Heart left ventricle (tissue), 16 donors: ENCODE data around the gene HNRNPA3. TPM values are rescaled to one million over a fixed set of nuclear protein-coding genes. Genes with fewer than 3 reads are reported as not detected.
"Not testable (repeated sequence)": the region's sequence is repeated elsewhere in the genome, so short reads cannot be mapped to it uniquely, and the experiment has no call there.

Experiments used
- ATAC-seq, 4 donors: fragments of 200-7000 bp; cut with Tn5 transposase; one replicate each; pipeline ENCODE4 v1.9.1; 2020 to 2022; ENCODE audit warnings: moderate library complexity in 4 of 4, mild to moderate bottlenecking in 3 of 4, moderate number of reproducible peaks in 1 of 4
- DNase-seq, 5 donors: peaks; one replicate each; pipeline ENCODE4 v3.0.0-alpha.2; 2020
- H3K27ac ChIP-seq, 12 donors: fragments of 200-600 bp; sonication (generic) in 4 of 12; one replicate each; pipeline versions ENCODE4 v1.5.0 to v1.8.0; 2016 to 2022; ENCODE audit warnings: mild to moderate bottlenecking in 2 of 12
- H3K27me3 ChIP-seq, 9 donors: fragments of 200-600 bp; sonication (generic) in 2 of 9; one replicate each; pipeline versions ENCODE4 v1.5.1 to v1.8.0; 2016 to 2022; ENCODE audit warnings: mild to moderate bottlenecking in 3 of 9
- H3K36me3 ChIP-seq, 9 donors: fragments of 200-600 bp; sonication (generic) in 2 of 9; one replicate each; pipeline versions ENCODE4 v1.5.0 to v1.8.0; 2018 to 2022; ENCODE audit warnings: mild to moderate bottlenecking in 2 of 9
- H3K4me1 ChIP-seq, 12 donors: fragments of 200-600 bp; sonication (generic) in 4 of 12; one replicate each; pipeline versions ENCODE4 v1.5.0 to v1.8.0; 2016 to 2022; ENCODE audit warnings: mild to moderate bottlenecking in 3 of 12
- H3K4me3 ChIP-seq, 12 donors: fragments of 200-600 bp; sonication (generic) in 4 of 12; one replicate each; pipeline versions ENCODE4 v1.5.0 to v1.8.0; 2017 to 2022; ENCODE audit warnings: mild to moderate bottlenecking in 9 of 12, moderate library complexity in 4 of 12
- H3K9me3 ChIP-seq, 12 donors: fragments of 200-600 bp; sonication (generic) in 4 of 12; one replicate each; pipeline versions ENCODE4 v1.5.0 to v1.8.0; 2016 to 2022; ENCODE audit warnings: mild to moderate bottlenecking in 1 of 12
- POLR2A ChIP-seq, 2 donors: fragments of 450-650 bp; IDR thresholded peaks; one replicate each; pipeline ENCODE4 v1.6.1; 2017; ENCODE audit warnings: antibody characterized with exemption in 2 of 2, mild to moderate bottlenecking in 2 of 2, moderate library complexity in 2 of 2
- WGBS, 4 donors: extraction: QIAGEN DNeasy Blood & Tissue Kit in 2 of 4; methylation state at CpG; one replicate each; pipeline versions ENCODE4 v1.1.5 to v1.1.7; 2013 to 2018; 5-methylcytosine and 5-hydroxymethylcytosine counted together
- intact Hi-C, 10 donors: fragments of 100-400 bp; cut with DNase I; formaldehyde crosslinking; loops; one replicate each; pipeline versions ENCODE4 v1.11.1 to v1.14.2; 2022
- polyA plus RNA-seq, 2 donors: library from polyadenylated mRNA; stranded (reverse); fragments of 200-250 nt; gene quantifications; one replicate each; pipeline ENCODE4 v1.2.3, GENCODE V29; 2013
- total RNA-seq, 9 donors: library from RNA; depleted of rRNA in 2 of 9; stranded (reverse); fragments of >200 nt in 2 of 9; fragmentation: NEBNext Ultra II Directional in 3 of 9; extraction: Animal tissue kit (Norgen Biotek cat#: 25700) in 3 of 9; gene quantifications; one replicate each; pipeline versions ENCODE4 v1.1.0 to v1.2.4, GENCODE V29; 2016 to 2023
- TF ChIP-seq, protein P1 (sequence below), 12 donors: fragments of 200-600 bp; sonication (generic) in 4 of 12; IDR thresholded peaks; one replicate each; pipeline versions ENCODE4 v1.5.0 to v1.8.0; 2018 to 2022; ENCODE audit warnings: antibody characterized with exemption in 12 of 12, mild to moderate bottlenecking in 5 of 12
- donor health status: ischemic (EF 13 %, LVEDD 7.1; RV severe dilation, severe dysfunction).
- donor health status: healthy with polysubstance abuse.
- donor health status: DM: no; HTN: yes; CAD: no.
- donor health status: DM: no; HTN: no; CAD: no.
- donor health status: ischemic (EF 25% LVEDD 6.9; RV normal size, moderate dysfunction).
- donor health status: ischemic (EF 25% LVEDD 5.7; RV mildly dilated, moderate dysfunction).
- donor health status: healthy.
- donor health status: DM: yes; HTN: yes; CAD: no.
- donor health status: ischemic (EF 35%, LVEDD 5.7; RV mildly dilated, moderate dysfunction).
- donor health status: nonischemic (EF 11% LVEDD 7.7; RV severe dilation, severe dysfunction).
- donor health status: DM: yes; HTN: yes; CAD: no.
- donor health status: PGD.
- donor health status: ischemic (EF 29% LVEDD 5.4; RV normal size, mild dysfunction).
- donor health status: nonischemic (EF 23%, LVEDD 6.1; RV moderate dilation, normal function).

The HNRNPA3 gene
- total and polyA plus RNA-seq, 11 donors: 12.7 to 134 (median 73.3) TPM

DNA sequence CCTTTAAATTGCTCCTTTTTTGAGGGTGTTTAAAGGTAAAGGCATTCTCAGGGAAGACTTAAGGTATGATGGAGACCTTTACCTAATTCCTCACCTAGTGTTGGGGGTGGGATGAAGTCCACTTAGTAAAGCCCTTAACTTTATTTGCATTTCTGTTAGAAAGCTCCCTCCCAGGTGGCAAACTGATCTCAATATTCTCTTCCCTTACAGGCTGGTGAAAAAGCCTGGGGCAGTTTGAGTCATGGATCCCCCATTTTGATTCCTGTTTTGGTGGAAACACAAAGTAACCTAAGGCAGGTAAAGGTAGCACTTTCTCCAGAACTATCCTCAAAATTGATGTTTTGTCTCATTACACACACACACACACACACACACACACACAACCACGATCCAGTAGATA, 33.8 kb upstream of the HNRNPA3 start:
- H3K4me1 ChIP-seq: no peaks in the 10 kb centered on the region
- ATAC-seq: no peak
- no peaks in the 10 kb centered on the region for H3K27me3 ChIP-seq
- TF ChIP-seq POLR2A (IDR thresholded peaks at IDR 0.05): no peak
- intact Hi-C loops: no loop called here
- H3K4me3 ChIP-seq: no peak overlapping the region
- no peaks in the 10 kb centered on the region for H3K9me3 ChIP-seq
- 66 to 83% (median 74%) methylated on average over 1 of the region's 1 CpG for WGBS, 4 donors
- no peaks in the 10 kb centered on the region for H3K36me3 ChIP-seq
- DNase-seq: no peak
- H3K27ac ChIP-seq: no peak overlapping the region

- H3K4me3 ChIP-seq: no peak overlapping the region
- WGBS, 4 donors: 77 to 87% (median 85%) methylated on average over 2 of the region's 2 CpGs
- no peak overlapping the region for H3K27ac ChIP-seq
- no peaks in the 10 kb centered on the region for H3K4me1 ChIP-seq
- no peaks in the 10 kb centered on the region for H3K9me3 ChIP-seq
- ATAC-seq (no peak), DNase-seq (no peak)
- TF ChIP-seq, protein P1, sequence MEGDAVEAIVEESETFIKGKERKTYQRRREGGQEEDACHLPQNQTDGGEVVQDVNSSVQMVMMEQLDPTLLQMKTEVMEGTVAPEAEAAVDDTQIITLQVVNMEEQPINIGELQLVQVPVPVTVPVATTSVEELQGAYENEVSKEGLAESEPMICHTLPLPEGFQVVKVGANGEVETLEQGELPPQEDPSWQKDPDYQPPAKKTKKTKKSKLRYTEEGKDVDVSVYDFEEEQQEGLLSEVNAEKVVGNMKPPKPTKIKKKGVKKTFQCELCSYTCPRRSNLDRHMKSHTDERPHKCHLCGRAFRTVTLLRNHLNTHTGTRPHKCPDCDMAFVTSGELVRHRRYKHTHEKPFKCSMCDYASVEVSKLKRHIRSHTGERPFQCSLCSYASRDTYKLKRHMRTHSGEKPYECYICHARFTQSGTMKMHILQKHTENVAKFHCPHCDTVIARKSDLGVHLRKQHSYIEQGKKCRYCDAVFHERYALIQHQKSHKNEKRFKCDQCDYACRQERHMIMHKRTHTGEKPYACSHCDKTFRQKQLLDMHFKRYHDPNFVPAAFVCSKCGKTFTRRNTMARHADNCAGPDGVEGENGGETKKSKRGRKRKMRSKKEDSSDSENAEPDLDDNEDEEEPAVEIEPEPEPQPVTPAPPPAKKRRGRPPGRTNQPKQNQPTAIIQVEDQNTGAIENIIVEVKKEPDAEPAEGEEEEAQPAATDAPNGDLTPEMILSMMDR (IDR thresholded peaks at IDR 0.05): no peak
- no peak for TF ChIP-seq POLR2A (IDR thresholded peaks at IDR 0.05)
- intact Hi-C loops: no loop called here
- H3K36me3 ChIP-seq: no peaks in the 10 kb centered on the region
- no peaks in the 10 kb centered on the region for H3K27me3 ChIP-seq
These were observed 33.4 kb upstream of the HNRNPA3 start for GRCh38 chr2:177179227-177179626.

DNA sequence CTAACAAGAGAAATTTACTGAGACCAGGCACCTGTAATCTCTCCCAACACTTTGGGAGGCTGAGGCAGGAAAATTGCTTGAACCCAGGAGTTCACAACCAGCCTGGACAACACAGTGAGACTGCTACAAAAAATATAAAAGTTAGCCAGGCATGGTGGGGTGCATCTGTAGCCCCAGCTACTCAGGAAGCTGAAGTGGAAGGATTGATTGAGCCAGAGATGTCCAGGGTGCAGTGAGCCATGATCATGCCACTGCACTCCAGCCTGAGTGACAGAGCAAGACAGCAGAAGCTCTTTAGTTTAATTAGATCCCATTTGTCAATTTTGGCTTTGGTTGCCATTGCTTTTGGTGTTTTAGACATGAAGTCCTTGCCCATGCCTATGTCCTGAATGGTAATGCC, 32.9 kb upstream of the HNRNPA3 start:
- DNase-seq, ATAC-seq: not testable (repeated sequence)

GRCh38 chr2:177180269-177181000, 32.2 kb upstream of the HNRNPA3 start:
- WGBS, 4 donors: 92 to 96% (median 93%) methylated on average over 5 of the region's 5 CpGs
- ATAC-seq (no peak), DNase-seq (no peak)
- no peaks in the 10 kb centered on the region for H3K36me3 ChIP-seq
- no peak overlapping the region for H3K4me3 ChIP-seq
- TF ChIP-seq, protein P1 (IDR thresholded peaks at IDR 0.05): no peak
- no peak for TF ChIP-seq POLR2A (IDR thresholded peaks at IDR 0.05)
- H3K4me1 ChIP-seq: no peaks in the 10 kb centered on the region
- H3K27ac ChIP-seq: no peak overlapping the region
- H3K9me3 ChIP-seq: no peaks in the 10 kb centered on the region
- intact Hi-C loops: no loop called here
- H3K27me3 ChIP-seq: no peaks in the 10 kb centered on the region

More for the DNA sequence above, 32.9 kb upstream of the HNRNPA3 start:
- H3K27me3 ChIP-seq, intact Hi-C loops, H3K4me1 ChIP-seq, H3K4me3 ChIP-seq, H3K36me3 ChIP-seq, H3K27ac ChIP-seq, H3K9me3 ChIP-seq: not testable (repeated sequence)

DNA sequence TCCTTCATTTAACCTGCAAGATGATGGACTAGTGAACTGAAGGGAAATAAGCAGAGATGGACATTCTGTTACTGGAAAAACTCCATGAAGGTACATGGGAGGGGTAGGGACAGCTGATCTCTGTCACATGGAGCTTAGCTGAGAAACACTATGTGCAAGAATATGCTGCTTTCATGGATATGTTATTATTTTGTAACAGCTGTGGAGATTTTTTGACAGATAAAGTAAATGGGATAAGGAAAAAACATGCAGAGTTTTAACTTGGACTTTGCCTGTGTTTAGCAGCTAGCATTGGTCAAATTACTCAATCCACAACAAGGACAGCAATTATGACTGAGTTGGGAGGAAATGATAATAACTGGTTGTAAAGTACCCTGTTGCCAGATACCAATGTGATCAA, 28.7 kb upstream of the HNRNPA3 start:
- DNase-seq: no peak
- Histone ChIP-seq H3K4me1 (peaks cover 0 to 7% (median 0%) of the 10 kb centered on the region in 12 donors), H3K36me3 (no peaks in the 10 kb centered on the region), H3K27ac (no peak overlapping the region), H3K27me3 (no peaks in the 10 kb centered on the region), H3K4me3 (no peak overlapping the region), H3K9me3 (no peaks in the 10 kb centered on the region)
- TF ChIP-seq, protein P1 (IDR thresholded peaks at IDR 0.05): no peak
- TF ChIP-seq POLR2A (IDR thresholded peaks at IDR 0.05): no peak
- intact Hi-C loops: no loop called here
- no peak for ATAC-seq
